ENCODE data around the gene LYZL1. TPM values are rescaled to one million over a fixed set of nuclear protein-coding genes. Genes with fewer than 3 reads are reported as not detected.

The LYZL1 gene
- total RNA-seq, 1 experiment from 2014 or later, result not detected

DNA sequence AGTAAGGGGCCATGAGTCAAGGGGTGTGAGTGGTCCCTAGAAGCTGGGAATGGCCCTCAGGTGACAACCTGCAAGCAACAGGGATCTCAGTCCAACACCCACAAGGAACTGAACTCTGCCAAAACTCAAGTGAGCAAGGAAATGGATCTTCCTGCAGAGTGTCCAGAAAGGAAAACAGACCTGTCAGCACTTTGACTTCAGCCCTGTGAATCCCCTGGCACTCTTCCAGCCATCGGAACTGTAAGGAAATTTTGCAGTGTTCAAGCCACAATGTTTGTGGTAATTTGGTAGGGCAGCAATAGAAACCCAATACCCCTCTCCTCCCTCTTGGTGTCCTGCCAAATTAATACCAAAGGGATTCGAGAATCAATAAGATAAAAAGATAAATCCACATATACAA is 6.9 kb downstream of the LYZL1 start:
- no peaks in the 10 kb centered on the region for H3K4me1 Mint-ChIP-seq (ENCODE audit: insufficient read depth, unreplicated experiment)
- H3K4me3 Mint-ChIP-seq (ENCODE audit: unreplicated experiment), result no peak overlapping the region
- intact Hi-C loops (cut with micrococcal nuclease), result no loop called here
- no peak for DNase-seq (ENCODE audit: unreplicated experiment)
- H3K27me3 Mint-ChIP-seq (ENCODE audit: insufficient read depth, unreplicated experiment), result peaks cover 34% of the 10 kb centered on the region
- CTCF ChIA-PET, result interaction anchor here (0.7 kb wide), 1 partner anchor 105 kb away, joined by 3 read pairs; no protein-coding TSS in a partner anchor
- TF ChIP-seq CTCF (IDR thresholded peaks at IDR 0.05; ENCODE audit: unreplicated experiment), result no peak
- peaks cover 28% of the 10 kb centered on the region for H3K9me3 Mint-ChIP-seq (ENCODE audit: unreplicated experiment)
- POLR2A ChIA-PET, result no interaction called here
- no peak overlapping the region for H3K27ac Mint-ChIP-seq (ENCODE audit: low read depth, unreplicated experiment)
- BruUV-seq (replicated peaks), result no TSS peak
- H3K36me3 Mint-ChIP-seq (ENCODE audit: insufficient read depth, unreplicated experiment), result no peaks in the 10 kb centered on the region

DNA sequence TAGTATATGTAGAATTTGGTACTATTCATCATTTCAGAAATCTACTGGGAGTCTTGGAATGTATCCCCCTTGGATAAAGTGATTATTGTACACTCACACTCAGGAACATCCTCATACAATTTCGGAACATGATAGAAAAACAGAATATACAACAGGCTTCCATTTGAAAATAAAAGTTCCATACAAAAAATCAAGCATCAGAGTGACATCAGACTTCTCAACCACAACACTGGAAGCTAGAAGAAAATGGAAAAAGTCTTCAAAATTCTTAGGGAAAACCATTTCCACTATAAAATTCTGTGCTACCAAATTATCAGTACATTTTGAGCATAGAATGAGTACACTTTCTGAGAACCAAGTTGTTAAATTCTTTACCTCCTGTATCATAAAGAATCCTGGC is 8.8 kb downstream of the LYZL1 start:
- no peaks in the 10 kb centered on the region for H3K36me3 Mint-ChIP-seq (ENCODE audit: insufficient read depth, unreplicated experiment)
- H3K9me3 Mint-ChIP-seq (ENCODE audit: unreplicated experiment), result peaks cover 42% of the 10 kb centered on the region
- ChIA-PET POLR2A (no interaction called here), CTCF (no interaction called here)
- no TSS peak for BruUV-seq (replicated peaks)
- intact Hi-C loops (cut with micrococcal nuclease), result no loop called here
- H3K27me3 Mint-ChIP-seq (ENCODE audit: insufficient read depth, unreplicated experiment), result peaks cover 34% of the 10 kb centered on the region
- TF ChIP-seq CTCF (IDR thresholded peaks at IDR 0.05; ENCODE audit: unreplicated experiment), result no peak
- H3K27ac Mint-ChIP-seq (ENCODE audit: low read depth, unreplicated experiment), result no peak overlapping the region
- H3K4me3 Mint-ChIP-seq (ENCODE audit: unreplicated experiment), result no peak overlapping the region
- DNase-seq (ENCODE audit: unreplicated experiment), result no peak
- no peaks in the 10 kb centered on the region for H3K4me1 Mint-ChIP-seq (ENCODE audit: insufficient read depth, unreplicated experiment)

DNA sequence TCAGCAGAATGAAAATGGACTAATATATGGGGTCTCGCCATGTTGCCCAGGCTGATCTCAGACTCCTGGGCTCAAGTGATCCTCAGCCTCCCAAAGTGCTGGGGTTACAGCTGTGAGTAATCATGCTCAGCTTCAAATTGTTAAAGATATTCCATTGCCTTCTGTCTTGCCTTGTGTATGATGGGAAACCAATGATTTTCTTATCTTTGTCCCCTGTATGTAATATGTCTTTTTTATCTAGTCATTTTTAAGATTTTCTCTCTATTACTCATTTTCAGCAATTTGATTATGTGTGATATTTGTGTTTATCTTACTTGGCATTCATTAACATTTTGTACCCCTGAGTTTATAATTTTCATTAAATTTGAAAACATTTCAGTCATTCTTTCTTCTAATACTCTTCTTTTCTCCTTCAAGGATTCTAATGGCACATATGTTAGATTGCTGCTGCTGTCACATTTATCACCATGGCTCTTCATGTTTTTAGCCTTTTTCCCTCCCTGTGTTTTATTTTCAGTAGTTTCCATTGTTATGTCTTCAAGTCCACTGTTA is 12.6 kb downstream of the LYZL1 start:
- intact Hi-C loops (cut with micrococcal nuclease), result no loop called here
- no peaks in the 10 kb centered on the region for H3K36me3 Mint-ChIP-seq (ENCODE audit: insufficient read depth, unreplicated experiment)

DNA sequence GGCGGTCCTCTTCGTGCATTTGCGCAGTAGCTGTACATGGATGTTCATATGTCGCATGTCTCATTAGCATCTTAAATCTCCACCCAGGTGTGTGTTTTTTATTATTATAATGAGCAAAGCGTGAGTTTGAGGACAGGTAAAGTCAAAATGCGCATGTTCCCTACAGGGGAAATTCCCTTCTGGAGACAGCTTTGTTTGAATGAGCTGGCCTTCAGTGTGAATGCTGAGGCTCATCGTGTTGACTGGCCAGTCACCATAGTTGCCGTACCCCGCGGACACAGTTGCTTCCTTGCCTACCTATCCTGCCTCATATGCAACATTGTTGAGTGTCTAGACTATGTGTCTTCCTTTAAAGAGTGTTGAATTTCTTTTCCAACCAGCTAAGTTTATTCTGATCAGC is 13.6 kb downstream of the LYZL1 start:
- intact Hi-C loops (cut with micrococcal nuclease), result no loop called here
- POLR2A ChIA-PET, result interaction anchor here (0.7 kb wide), 1 partner anchor 173 kb away, joined by 4 read pairs; no protein-coding TSS in a partner anchor

More for the DNA sequence above, 12.6 kb downstream of the LYZL1 start:
- H3K4me1 Mint-ChIP-seq (ENCODE audit: insufficient read depth, unreplicated experiment), result no peaks in the 10 kb centered on the region
- no peak for DNase-seq (ENCODE audit: unreplicated experiment)
- CTCF ChIA-PET, result interaction anchor here (0.9 kb wide), 1 partner anchor 673 kb away, joined by 3 read pairs; no protein-coding TSS in a partner anchor
- no peak for TF ChIP-seq CTCF (IDR thresholded peaks at IDR 0.05; ENCODE audit: unreplicated experiment)
- POLR2A ChIA-PET, result no interaction called here
- no peak overlapping the region for H3K4me3 Mint-ChIP-seq (ENCODE audit: unreplicated experiment)
- BruUV-seq (replicated peaks), result no TSS peak
- H3K27me3 Mint-ChIP-seq (ENCODE audit: insufficient read depth, unreplicated experiment), result peaks cover 6% of the 10 kb centered on the region
- no peak overlapping the region for H3K27ac Mint-ChIP-seq (ENCODE audit: low read depth, unreplicated experiment)
- H3K9me3 Mint-ChIP-seq (ENCODE audit: unreplicated experiment), result peaks cover 29% of the 10 kb centered on the region

More for the DNA sequence above, 13.6 kb downstream of the LYZL1 start:
- Mint-ChIP-seq H3K4me3 (ENCODE audit: unreplicated experiment) (no peak overlapping the region), H3K4me1 (ENCODE audit: insufficient read depth, unreplicated experiment) (no peaks in the 10 kb centered on the region), H3K27me3 (ENCODE audit: insufficient read depth, unreplicated experiment) (peaks cover 9% of the 10 kb centered on the region), H3K36me3 (ENCODE audit: insufficient read depth, unreplicated experiment) (no peaks in the 10 kb centered on the region), H3K27ac (ENCODE audit: low read depth, unreplicated experiment) (no peak overlapping the region), H3K9me3 (ENCODE audit: unreplicated experiment) (peaks cover 20% of the 10 kb centered on the region)
- no TSS peak for BruUV-seq (replicated peaks)
- CTCF ChIA-PET, result interaction anchor here (0.6 to 3.7 kb wide), 6 partner anchors 158 to 661 kb away, joined by 3 to 19 read pairs (median 4); no protein-coding TSS in a partner anchor
- no peak for DNase-seq (ENCODE audit: unreplicated experiment)
- no peak for TF ChIP-seq CTCF (IDR thresholded peaks at IDR 0.05; ENCODE audit: unreplicated experiment)

All from MCF 10A (cell line).